HL-60/S4 treated with phorbol 12-myristate 13-acetate at 8.2 ng/mL for 4 days and 3 days (cell line): ENCODE results near the gene CPA2.
"Not testable (repeated sequence)": the region's sequence is repeated elsewhere in the genome, so short reads cannot be mapped to it uniquely, and the experiment has no call there.

Experiments used
- in situ Hi-C: fragments of 300-500 bp; cut with MboI; formaldehyde crosslinking; loops from 2 replicates; pipeline ENCODE4 v1.15.0; 2022; ENCODE audit warnings: low sequenced_read_pairs

The CPA2 gene

GRCh38 chr7:130303551-130303950, 36.9 kb downstream of the CPA2 start:
- in situ Hi-C loops = no loop called here

GRCh38 chr7:130303982-130304381, 37.3 kb downstream of the CPA2 start:
- in situ Hi-C loops = no loop called here

- in situ Hi-C loops = no loop called here
Measured at GRCh38 chr7:130304878-130305277, 38.2 kb downstream of the CPA2 start.

GRCh38 chr7:130305433-130306042, 38.9 kb downstream of the CPA2 start:
- in situ Hi-C loops = no loop called here

GRCh38 chr7:130309986-130310385, 43.3 kb downstream of the CPA2 start:
- in situ Hi-C loops = no loop called here

- in situ Hi-C loops = no loop called here
Measured at GRCh38 chr7:130314305-130314704, 47.6 kb downstream of the CPA2 start.

- in situ Hi-C loops = no loop called here
Measured at GRCh38 chr7:130319541-130319940, 52.9 kb downstream of the CPA2 start.

- in situ Hi-C loops = not testable (repeated sequence)
Measured at GRCh38 chr7:130321542-130322229, 55.0 kb downstream of the CPA2 start.

GRCh38 chr7:130322615-130323014, 56.0 kb downstream of the CPA2 start:
- in situ Hi-C loops = no loop called here

- in situ Hi-C loops = no loop called here
Measured at GRCh38 chr7:130324306-130324943, 57.8 kb downstream of the CPA2 start.

GRCh38 chr7:130329681-130330080, 63.0 kb downstream of the CPA2 start:
- in situ Hi-C loops = no loop called here

GRCh38 chr7:130332259-130333053, 65.8 kb downstream of the CPA2 start:
- in situ Hi-C loops = no loop called here

GRCh38 chr7:130333832-130334231, 67.2 kb downstream of the CPA2 start:
- in situ Hi-C loops = no loop called here

GRCh38 chr7:130334274-130334673, 67.6 kb downstream of the CPA2 start:
- in situ Hi-C loops = no loop called here

GRCh38 chr7:130337410-130337971, 70.8 kb downstream of the CPA2 start:
- in situ Hi-C loops = no loop called here

- in situ Hi-C loops = no loop called here
Measured at GRCh38 chr7:130338233-130338632, 71.6 kb downstream of the CPA2 start.
